HG03558 (cell line): ENCODE data around the gene CFAP90.

Source experiments
- ATAC-seq: cut with Tn5 transposase; IDR thresholded peaks from one replicate; pipeline ENCODE4 v1.9.1; 2021; ENCODE audit warnings: moderate number of reproducible peaks; ENCODE audit not compliant: unreplicated experiment; ENCODE audit errors: extremely low read depth

CFAP90 gene

GRCh38 chr5:7850395-7851239 lies at the start of gene CFAP90:
TSS of gene CFAP90 (minus strand) at chr5:7851133. CDS start at chr5:7851021, 112 bp downstream.
- no peak for ATAC-seq

- ATAC-seq, result no peak
These were observed 46.2 kb upstream of the CFAP90 start for GRCh38 chr5:7897014-7897600.

- peak; percentile 98 for ATAC-seq
These were observed 43.9 kb upstream of the CFAP90 start for GRCh38 chr5:7894860-7895259.

- no peak for ATAC-seq
These were observed 43.5 kb upstream of the CFAP90 start for GRCh38 chr5:7894439-7894838.

GRCh38 chr5:7888901-7889300 lies 38.0 kb upstream of the CFAP90 start:
- no peak for ATAC-seq

- no peak for ATAC-seq
These were observed 36.0 kb upstream of the CFAP90 start for GRCh38 chr5:7886849-7887475.

GRCh38 chr5:7884491-7885267 lies 33.7 kb upstream of the CFAP90 start:
- ATAC-seq, result no peak

GRCh38 chr5:7882926-7883325 lies 32.0 kb upstream of the CFAP90 start:
- ATAC-seq, result no peak

- ATAC-seq, result no peak
These were observed 30.9 kb upstream of the CFAP90 start for GRCh38 chr5:7881816-7882215.

- no peak for ATAC-seq
These were observed 30.2 kb upstream of the CFAP90 start for GRCh38 chr5:7881091-7881490.

- peak; percentile 98 for ATAC-seq
These were observed 27.5 kb upstream of the CFAP90 start for GRCh38 chr5:7878381-7878873.

- ATAC-seq, result no peak
These were observed 26.9 kb upstream of the CFAP90 start for GRCh38 chr5:7877851-7878250.

GRCh38 chr5:7876867-7877266 lies 25.9 kb upstream of the CFAP90 start:
- ATAC-seq, result no peak

GRCh38 chr5:7875151-7875550 lies 24.2 kb upstream of the CFAP90 start:
- ATAC-seq, result no peak

- ATAC-seq, result no peak
These were observed 23.7 kb upstream of the CFAP90 start for GRCh38 chr5:7874639-7875038.

GRCh38 chr5:7873216-7873615 lies 22.3 kb upstream of the CFAP90 start:
- no peak for ATAC-seq

- no peak for ATAC-seq
These were observed 21.7 kb upstream of the CFAP90 start for GRCh38 chr5:7872517-7873130.

GRCh38 chr5:7871653-7872052 lies 20.7 kb upstream of the CFAP90 start:
- peak; percentile 22 for ATAC-seq

- ATAC-seq, result no peak
These were observed 18.7 kb upstream of the CFAP90 start for GRCh38 chr5:7869474-7870136.
